ENCODE measurements around the gene TET3. TPM values are rescaled to one million over a fixed set of nuclear protein-coding genes. Genes with fewer than 3 reads are reported as not detected.

TET3 gene
- total and polyA plus RNA-seq, 2 experiments from 2014 or later: 3.6 to 14.5 TPM

DNA sequence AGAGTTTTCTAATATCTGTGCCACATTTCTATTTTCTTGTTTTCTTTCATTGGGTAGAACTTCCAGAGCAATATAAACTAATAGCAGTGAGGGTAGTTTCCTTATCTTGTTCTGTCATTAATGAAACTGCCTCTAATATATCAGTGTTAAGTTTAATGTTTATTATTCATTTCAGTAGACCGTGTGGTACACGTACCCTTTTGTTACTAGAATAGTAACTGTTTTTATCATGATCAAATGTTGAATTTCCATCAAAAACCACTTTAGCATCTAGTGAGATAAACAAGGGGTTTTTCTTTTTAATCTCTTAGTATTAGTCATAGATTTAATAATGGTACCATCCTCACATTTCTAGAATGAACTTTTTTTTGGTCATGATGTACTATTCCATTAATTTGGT lies 42.0 kb upstream of the TET3 start:
- no peak for DNase-seq (ENCODE audit: low spot score)
- no peak for TF ChIP-seq EZH2 (IDR thresholded peaks at IDR 0.05; ENCODE audit: borderline replicate concordance)
- TF ChIP-seq EZH2phosphoT487 (IDR thresholded peaks at IDR 0.05; ENCODE audit: low read depth, severe bottlenecking, unreplicated experiment): no peak
- TF ChIP-seq, protein P1, sequence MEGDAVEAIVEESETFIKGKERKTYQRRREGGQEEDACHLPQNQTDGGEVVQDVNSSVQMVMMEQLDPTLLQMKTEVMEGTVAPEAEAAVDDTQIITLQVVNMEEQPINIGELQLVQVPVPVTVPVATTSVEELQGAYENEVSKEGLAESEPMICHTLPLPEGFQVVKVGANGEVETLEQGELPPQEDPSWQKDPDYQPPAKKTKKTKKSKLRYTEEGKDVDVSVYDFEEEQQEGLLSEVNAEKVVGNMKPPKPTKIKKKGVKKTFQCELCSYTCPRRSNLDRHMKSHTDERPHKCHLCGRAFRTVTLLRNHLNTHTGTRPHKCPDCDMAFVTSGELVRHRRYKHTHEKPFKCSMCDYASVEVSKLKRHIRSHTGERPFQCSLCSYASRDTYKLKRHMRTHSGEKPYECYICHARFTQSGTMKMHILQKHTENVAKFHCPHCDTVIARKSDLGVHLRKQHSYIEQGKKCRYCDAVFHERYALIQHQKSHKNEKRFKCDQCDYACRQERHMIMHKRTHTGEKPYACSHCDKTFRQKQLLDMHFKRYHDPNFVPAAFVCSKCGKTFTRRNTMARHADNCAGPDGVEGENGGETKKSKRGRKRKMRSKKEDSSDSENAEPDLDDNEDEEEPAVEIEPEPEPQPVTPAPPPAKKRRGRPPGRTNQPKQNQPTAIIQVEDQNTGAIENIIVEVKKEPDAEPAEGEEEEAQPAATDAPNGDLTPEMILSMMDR (IDR thresholded peaks at IDR 0.05; ENCODE audit: poor library complexity): no peak
- Histone ChIP-seq H3K36me3 (replicated peaks; ENCODE audit: insufficient read depth, low read depth) (no peaks in the 10 kb centered on the region), H3K9me3 (ENCODE audit: low read depth) (no peaks in the 10 kb centered on the region), H2AFZ (no peak overlapping the region), H4K20me1 (ENCODE audit: insufficient read depth, poor library complexity, severe bottlenecking) (peaks cover 54% of the 10 kb centered on the region), H3K4me2 (no peak overlapping the region), H3K79me2 (peaks cover 82% of the 10 kb centered on the region), H3K9me2 (replicated peaks; ENCODE audit: insufficient read depth) (no peaks in the 10 kb centered on the region), H3K27ac (no peak overlapping the region), H3K27me3 (no peaks in the 10 kb centered on the region), H3K4me3 (no peak overlapping the region), H3K4me1 (ENCODE audit: insufficient read depth) (no peaks in the 10 kb centered on the region)
- 76% methylated on average over 2 of the region's 2 CpGs for WGBS (ENCODE audit: low lambda C conversion rate, missing lambda C conversion rate)

DNA sequence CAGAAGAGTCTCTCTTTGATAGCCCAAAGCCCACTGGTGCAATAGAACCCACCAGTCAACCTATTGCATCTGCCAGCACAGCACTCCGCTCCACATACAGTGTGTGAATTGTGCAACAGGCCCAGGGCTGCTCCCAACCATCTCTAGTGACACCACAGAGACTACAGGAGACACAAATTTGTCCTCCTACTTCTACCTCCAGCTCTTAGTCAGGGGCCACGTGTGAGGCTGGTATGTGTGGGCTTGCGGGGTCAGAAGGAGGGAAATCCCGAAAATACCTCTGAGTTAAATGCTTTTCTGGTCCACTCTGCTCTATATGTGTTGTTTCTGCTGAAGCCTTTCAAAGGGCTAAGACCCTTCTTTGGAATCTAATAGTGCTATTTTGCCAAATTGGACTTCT lies 40.0 kb upstream of the TET3 start:
- H3K36me3 ChIP-seq (replicated peaks; ENCODE audit: insufficient read depth, low read depth): no peaks in the 10 kb centered on the region
- TF ChIP-seq EZH2phosphoT487 (IDR thresholded peaks at IDR 0.05; ENCODE audit: low read depth, severe bottlenecking, unreplicated experiment): no peak
- TF ChIP-seq EZH2 (IDR thresholded peaks at IDR 0.05; ENCODE audit: borderline replicate concordance): no peak
- TF ChIP-seq, protein P1 (IDR thresholded peaks at IDR 0.05; ENCODE audit: poor library complexity): no peak
- H3K27me3 ChIP-seq: no peaks in the 10 kb centered on the region
- H3K79me2 ChIP-seq: peaks cover 64% of the 10 kb centered on the region
- no peak for DNase-seq (ENCODE audit: low spot score)
- no peak overlapping the region for H3K4me2 ChIP-seq
- H3K4me3 ChIP-seq: no peak overlapping the region
- H3K9me3 ChIP-seq (ENCODE audit: low read depth): no peaks in the 10 kb centered on the region
- no peaks in the 10 kb centered on the region for H3K9me2 ChIP-seq (replicated peaks; ENCODE audit: insufficient read depth)
- 95% methylated on average over 4 of the region's 4 CpGs for WGBS (ENCODE audit: low lambda C conversion rate, missing lambda C conversion rate)
- H4K20me1 ChIP-seq (ENCODE audit: insufficient read depth, poor library complexity, severe bottlenecking): peaks cover 40% of the 10 kb centered on the region
- no peak overlapping the region for H3K27ac ChIP-seq
- no peaks in the 10 kb centered on the region for H3K4me1 ChIP-seq (ENCODE audit: insufficient read depth)
- H2AFZ ChIP-seq: no peak overlapping the region

DNA sequence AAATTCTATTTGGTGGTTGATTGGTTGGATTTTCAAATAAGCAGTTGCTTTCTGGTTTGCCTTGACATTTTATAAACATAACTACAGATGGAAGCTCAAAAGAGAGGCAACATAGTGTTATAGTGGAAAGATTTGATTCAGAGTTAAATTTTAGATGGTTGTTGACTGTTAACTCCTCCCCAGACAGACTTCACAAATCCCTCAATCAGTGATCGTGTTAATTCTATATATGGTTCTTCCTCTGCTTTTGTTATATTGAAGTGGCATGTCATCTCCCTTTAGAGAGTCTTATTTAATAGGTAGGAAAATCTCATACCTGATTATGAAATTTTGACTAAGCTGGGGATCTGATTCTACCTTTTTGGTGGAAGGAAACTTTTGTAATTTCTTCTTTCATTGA lies 38.5 kb upstream of the TET3 start:
- Histone ChIP-seq H3K9me2 (replicated peaks; ENCODE audit: insufficient read depth) (no peaks in the 10 kb centered on the region), H3K4me2 (no peak overlapping the region), H3K4me3 (no peak overlapping the region), H2AFZ (no peak overlapping the region), H3K79me2 (peaks cover 54% of the 10 kb centered on the region), H3K4me1 (ENCODE audit: insufficient read depth) (no peaks in the 10 kb centered on the region), H4K20me1 (ENCODE audit: insufficient read depth, poor library complexity, severe bottlenecking) (peaks cover 29% of the 10 kb centered on the region), H3K27ac (no peak overlapping the region), H3K27me3 (no peaks in the 10 kb centered on the region), H3K9me3 (ENCODE audit: low read depth) (no peaks in the 10 kb centered on the region), H3K36me3 (replicated peaks; ENCODE audit: insufficient read depth, low read depth) (no peaks in the 10 kb centered on the region)
- TF ChIP-seq EZH2 (IDR thresholded peaks at IDR 0.05; ENCODE audit: borderline replicate concordance) (no peak), EZH2phosphoT487 (IDR thresholded peaks at IDR 0.05; ENCODE audit: low read depth, severe bottlenecking, unreplicated experiment) (no peak)
- TF ChIP-seq, protein P1 (IDR thresholded peaks at IDR 0.05; ENCODE audit: poor library complexity): no peak
- no peak for DNase-seq (ENCODE audit: low spot score)
- WGBS (ENCODE audit: low lambda C conversion rate, missing lambda C conversion rate): 93% methylated on average over 1 of the region's 1 CpG

DNA sequence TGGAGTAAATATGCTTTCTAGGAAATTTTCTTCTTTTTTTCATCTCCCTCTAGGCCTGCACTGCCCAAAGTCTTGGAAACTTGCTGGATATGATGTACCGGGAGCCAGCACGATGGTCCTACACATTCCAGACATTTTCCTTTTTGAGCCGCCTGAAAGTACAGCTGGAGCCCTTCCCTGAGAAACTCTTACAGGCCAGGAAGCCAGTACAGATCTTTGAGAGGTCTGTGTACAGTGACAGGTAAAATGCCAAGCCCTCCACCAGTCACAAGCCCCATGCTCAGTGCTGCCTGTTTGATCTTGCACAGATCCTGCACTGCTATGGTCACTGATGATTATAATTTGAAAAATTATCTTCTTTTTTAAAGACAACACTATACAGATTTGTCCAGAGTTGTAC lies 38.0 kb upstream of the TET3 start:
- H3K4me3 ChIP-seq: no peak overlapping the region
- 79% methylated on average over 3 of the region's 3 CpGs for WGBS (ENCODE audit: low lambda C conversion rate, missing lambda C conversion rate)
- TF ChIP-seq EZH2 (IDR thresholded peaks at IDR 0.05; ENCODE audit: borderline replicate concordance) (no peak), EZH2phosphoT487 (IDR thresholded peaks at IDR 0.05; ENCODE audit: low read depth, severe bottlenecking, unreplicated experiment) (no peak)
- TF ChIP-seq, protein P1 (IDR thresholded peaks at IDR 0.05; ENCODE audit: poor library complexity): no peak
- no peak overlapping the region for H3K4me2 ChIP-seq
- no peak overlapping the region for H3K27ac ChIP-seq
- no peaks in the 10 kb centered on the region for H3K4me1 ChIP-seq (ENCODE audit: insufficient read depth)
- no peaks in the 10 kb centered on the region for H3K9me3 ChIP-seq (ENCODE audit: low read depth)
- peaks cover 26% of the 10 kb centered on the region for H4K20me1 ChIP-seq (ENCODE audit: insufficient read depth, poor library complexity, severe bottlenecking)
- H2AFZ ChIP-seq: no peak overlapping the region
- peaks cover 50% of the 10 kb centered on the region for H3K79me2 ChIP-seq
- H3K9me2 ChIP-seq (replicated peaks; ENCODE audit: insufficient read depth): no peaks in the 10 kb centered on the region
- no peaks in the 10 kb centered on the region for H3K27me3 ChIP-seq
- no peak for DNase-seq (ENCODE audit: low spot score)
- no peaks in the 10 kb centered on the region for H3K36me3 ChIP-seq (replicated peaks; ENCODE audit: insufficient read depth, low read depth)
